Measurements from ENCODE around the gene KCNT2.

KCNT2 gene

GRCh38 chr1:196207612-196208217, 400.5 kb downstream of the KCNT2 start:
- no peak overlapping the region for H3K4me3 ChIP-seq (replicated peaks in 1 of 2; ENCODE audit: low read depth in 2 of 2, low read length in 2 of 2)
- TF ChIP-seq CTCF (IDR thresholded peaks at IDR 0.05; ENCODE audit: low read depth, low read length) = no peak
- peak in 1 of 2 donors; percentile 3 for DNase-seq (ENCODE audit: low read depth in 2 of 2)

- H3K4me3 ChIP-seq (replicated peaks in 1 of 2; ENCODE audit: low read depth in 2 of 2, low read length in 2 of 2) = no peak overlapping the region
- no peak for DNase-seq (ENCODE audit: low read depth in 2 of 2)
- no peak for TF ChIP-seq CTCF (IDR thresholded peaks at IDR 0.05; ENCODE audit: low read depth, low read length)
These were observed 402.4 kb downstream of the KCNT2 start for GRCh38 chr1:196205882-196206281.

GRCh38 chr1:196196486-196196885, 411.8 kb downstream of the KCNT2 start:
- DNase-seq (ENCODE audit: low read depth in 2 of 2) = no peak
- no peak overlapping the region for H3K4me3 ChIP-seq (replicated peaks in 1 of 2; ENCODE audit: low read depth in 2 of 2, low read length in 2 of 2)
- no peak for TF ChIP-seq CTCF (IDR thresholded peaks at IDR 0.05; ENCODE audit: low read depth, low read length)

- DNase-seq (ENCODE audit: low read depth in 2 of 2) = no peak
- H3K4me3 ChIP-seq (replicated peaks in 1 of 2; ENCODE audit: low read depth in 2 of 2, low read length in 2 of 2) = no peak overlapping the region
- no peak for TF ChIP-seq CTCF (IDR thresholded peaks at IDR 0.05; ENCODE audit: low read depth, low read length)
These were observed 414.2 kb downstream of the KCNT2 start for GRCh38 chr1:196193896-196194559.

- DNase-seq (ENCODE audit: low read depth in 2 of 2) = no peak
- no peak for TF ChIP-seq CTCF (IDR thresholded peaks at IDR 0.05; ENCODE audit: low read depth, low read length)
- no peak overlapping the region for H3K4me3 ChIP-seq (replicated peaks in 1 of 2; ENCODE audit: low read depth in 2 of 2, low read length in 2 of 2)
These were observed 424.3 kb downstream of the KCNT2 start for GRCh38 chr1:196183941-196184340.

GRCh38 chr1:196181594-196181878, 426.7 kb downstream of the KCNT2 start:
- no peak overlapping the region for H3K4me3 ChIP-seq (replicated peaks in 1 of 2; ENCODE audit: low read depth in 2 of 2, low read length in 2 of 2)

More at GRCh38 chr1:196181594-196181878, 426.7 kb downstream of the KCNT2 start:
- no peak for TF ChIP-seq CTCF (IDR thresholded peaks at IDR 0.05; ENCODE audit: low read depth, low read length)
- no peak for DNase-seq (ENCODE audit: low read depth in 2 of 2)
